K562 (cell line): ENCODE results near the gene SLC2A8. TPM values are rescaled to one million over a fixed set of nuclear protein-coding genes. Genes with fewer than 3 reads are reported as not detected.

Experiments used
- ARID3B ChIP-seq: fragments of 250-450 bp; sonication (Bioruptor Pico); IDR thresholded peaks from 2 replicates; pipeline ENCODE4 v1.4.0; 2020; ENCODE audit warnings: borderline replicate concordance
- BACH1 ChIP-seq: fragments of 200-800 bp; sonication (Bioruptor generic); IDR thresholded peaks from 2 replicates; pipeline ENCODE4 v1.6.1; 2016; ENCODE audit warnings: missing genetic modification characterization, missing compliant biosample characterization
- CEBPZ ChIP-seq: fragments of 150-350 bp; IDR thresholded peaks from 2 replicates; pipeline ENCODE4 v1.6.1; 2014; ENCODE audit warnings: low read depth, mild to moderate bottlenecking, low read length, borderline replicate concordance
- CXXC5 ChIP-seq: fragments of 250-450 bp; sonication (Bioruptor Pico); IDR thresholded peaks from 2 replicates; pipeline ENCODE4 v1.8.0; 2022; ENCODE audit warnings: inconsistent platforms, mild to moderate bottlenecking, moderate library complexity
- EZH2 ChIP-seq: IDR thresholded peaks from 2 replicates; pipeline ENCODE4 v1.6.1; 2012; ENCODE audit warnings: low read depth, mild to moderate bottlenecking, inconsistent platforms, low read length, borderline replicate concordance
- GMEB1 ChIP-seq: fragments of 250-450 bp; sonication (Bioruptor Pico); IDR thresholded peaks from 2 replicates; pipeline ENCODE4 v1.4.0; 2020; ENCODE audit warnings: mild to moderate bottlenecking
- MAZ ChIP-seq, 2 experiments: fragments of 450-650 bp in 1 of 2; sonication (generic) in 1 of 2; formaldehyde crosslinking; IDR thresholded peaks in 1 of 2; conservative IDR thresholded peaks in 1 of 2; 2 replicates each; pipeline versions ENCODE4 v1.4.0 to v1.5.0; 2020; ENCODE audit warnings: mild to moderate bottlenecking in 1 of 2, missing genetic modification reagents in 1 of 2
- MCM3 ChIP-seq: fragments of 450-650 bp; IDR thresholded peaks from 2 replicates; pipeline ENCODE4 v1.6.1; 2016
- NR2C1 ChIP-seq, 2 experiments: fragments of 450-650 bp; IDR thresholded peaks; 2 replicates each; pipeline ENCODE4 v1.6.1; 2017; ENCODE audit warnings: mild to moderate bottlenecking in 2 of 2, antibody characterized with exemption in 1 of 2, inconsistent platforms in 1 of 2, missing compliant biosample characterization in 1 of 2, missing genetic modification characterization in 1 of 2
- NR2F6 ChIP-seq: fragments of 450-650 bp; formaldehyde crosslinking; IDR thresholded peaks from 2 replicates; pipeline ENCODE4 v1.4.0; 2020; ENCODE audit warnings: mild to moderate bottlenecking
- NR3C1 ChIP-seq: sonication (generic); formaldehyde crosslinking; IDR thresholded peaks from 2 replicates; pipeline ENCODE4 v1.8.1; 2022; ENCODE audit warnings: missing genetic modification reagents
- RFX1 ChIP-seq: fragments of 450-650 bp; IDR thresholded peaks from 2 replicates; pipeline ENCODE4 v1.6.1; 2016; ENCODE audit warnings: mild to moderate bottlenecking, moderate library complexity
- SP1 ChIP-seq: sonication (generic); formaldehyde crosslinking; IDR thresholded peaks from 2 replicates; pipeline ENCODE4 v1.8.1; 2022; ENCODE audit warnings: mild to moderate bottlenecking, missing genetic modification reagents
- ZC3H4 ChIP-seq: sonication (generic); formaldehyde crosslinking; IDR thresholded peaks from 2 replicates; pipeline ENCODE4 v1.9.0; 2021; ENCODE audit warnings: missing genetic modification reagents, borderline replicate concordance
- ZNF311 ChIP-seq: fragments of 250-450 bp; sonication (Bioruptor Pico); IDR thresholded peaks from 2 replicates; pipeline ENCODE4 v1.4.0; 2020; ENCODE audit warnings: mild to moderate bottlenecking, moderate library complexity
- polyA plus RNA-seq, 8 experiments: library from polyadenylated mRNA; depleted of rRNA in 4 of 8; stranded (reverse) in 5 of 8; unstranded in 3 of 8; fragments of >200 nt; fragmentation: Nextera tagmentation in 2 of 8; fragmentation: Illumina TruSeq in 1 of 8; extraction: Ambion mirVana in 2 of 8; extraction: Trizol in 1 of 8; gene quantifications; 2 replicates each; pipeline versions ENCODE4 v1.2.1 to v1.2.3, GENCODE V29; 2011 to 2014; ENCODE audit warnings: inconsistent platforms in 1 of 8, missing spikeins in 1 of 8
- total RNA-seq, 7 experiments: library from RNA; depleted of rRNA in 6 of 7; stranded (reverse); fragments of >200 nt in 6 of 7; fragmentation: Illumina TruSeq in 2 of 7; extraction: Trizol in 2 of 7; gene quantifications; 2 replicates each; pipeline versions ENCODE4 v1.2.1 to v1.2.3, GENCODE V29; 2011 to 2021; ENCODE audit warnings: low replicate concordance in 1 of 7
- TF ChIP-seq, protein P1 (sequence below): fragments of 450-650 bp; IDR thresholded peaks from one replicate; pipeline ENCODE4 v1.6.1; 2018; ENCODE audit warnings: mild to moderate bottlenecking, moderate library complexity; ENCODE audit not compliant: partially characterized antibody
- TF ChIP-seq, protein P2 (sequence below): fragments of 450-650 bp; formaldehyde crosslinking; IDR thresholded peaks from 2 replicates; pipeline ENCODE4 v1.4.0; 2022; ENCODE audit warnings: missing genetic modification characterization

Gene SLC2A8
- total and polyA plus RNA-seq, 9 of the 15 experiments (the other 6 are each of a cell fraction or from before 2014, with no cell fraction given) = 0.13 to 12.9 (median 5.2) TPM

DNA sequence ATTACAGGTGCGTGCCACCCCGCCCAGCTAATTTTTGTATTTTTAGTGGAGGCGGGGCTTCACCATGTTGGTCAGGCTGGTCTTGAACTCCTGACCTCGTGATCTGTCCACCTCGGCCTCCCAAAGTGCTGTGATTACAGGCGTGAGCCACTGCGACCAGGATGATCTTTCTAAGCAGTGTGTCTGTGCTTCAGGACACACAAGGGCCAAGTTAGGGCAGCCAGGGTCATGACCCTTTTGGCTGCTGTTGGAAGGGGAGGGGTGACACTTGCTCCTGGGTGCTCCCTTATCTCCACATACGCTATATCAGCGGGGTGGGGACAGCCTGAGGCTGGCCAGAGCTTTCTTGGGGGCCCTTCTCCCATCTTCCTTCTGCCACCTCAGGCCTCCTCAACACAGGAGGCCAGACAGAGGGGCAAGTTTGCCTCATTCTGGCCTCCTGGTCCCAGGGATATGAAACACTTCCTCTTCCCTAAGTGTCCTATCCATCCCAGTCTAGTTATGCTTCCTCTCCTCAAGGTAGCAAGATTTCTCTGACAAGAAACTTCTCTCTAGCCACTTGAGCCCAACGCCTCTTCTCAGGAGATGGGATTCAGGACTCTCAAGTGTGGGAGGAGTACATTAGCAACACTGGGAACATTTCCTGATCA is 25.3 kb downstream of the SLC2A8 start (continued):
- TF ChIP-seq ZNF311 (CRISPR knock-in tag) (no peak), EZH2 (no peak), ZC3H4 (CRISPR knock-in tag) (no peak), NR2C1 (IDR thresholded peaks at IDR 0.05) (peak; percentile 84), NR2C1 (tag; IDR thresholded peaks at IDR 0.05) (peak; percentile 93), MAZ (CRISPR knock-in tag; conservative IDR thresholded peaks at IDR 0.05 in 1 of 2, IDR thresholded peaks at IDR 0.05 in 1 of 2) (peak in 1 of 2 experiments; percentile 51; a peak in 1 of 4 replicates), SP1 (CRISPR knock-in tag) (no peak), NR3C1 (CRISPR knock-in tag) (no peak), MCM3 (no peak), NR2F6 (CRISPR knock-in tag) (no peak), CXXC5 (peak; percentile 62), BACH1 (no peak), RFX1 (no peak), GMEB1 (no peak), ARID3B (CRISPR knock-in tag) (no peak), CEBPZ (no peak)
- TF ChIP-seq, protein P1, sequence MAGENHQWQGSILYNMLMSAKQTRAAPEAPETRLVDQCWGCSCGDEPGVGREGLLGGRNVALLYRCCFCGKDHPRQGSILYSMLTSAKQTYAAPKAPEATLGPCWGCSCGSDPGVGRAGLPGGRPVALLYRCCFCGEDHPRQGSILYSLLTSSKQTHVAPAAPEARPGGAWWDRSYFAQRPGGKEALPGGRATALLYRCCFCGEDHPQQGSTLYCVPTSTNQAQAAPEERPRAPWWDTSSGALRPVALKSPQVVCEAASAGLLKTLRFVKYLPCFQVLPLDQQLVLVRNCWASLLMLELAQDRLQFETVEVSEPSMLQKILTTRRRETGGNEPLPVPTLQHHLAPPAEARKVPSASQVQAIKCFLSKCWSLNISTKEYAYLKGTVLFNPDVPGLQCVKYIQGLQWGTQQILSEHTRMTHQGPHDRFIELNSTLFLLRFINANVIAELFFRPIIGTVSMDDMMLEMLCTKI = no peak
- TF ChIP-seq, protein P2, sequence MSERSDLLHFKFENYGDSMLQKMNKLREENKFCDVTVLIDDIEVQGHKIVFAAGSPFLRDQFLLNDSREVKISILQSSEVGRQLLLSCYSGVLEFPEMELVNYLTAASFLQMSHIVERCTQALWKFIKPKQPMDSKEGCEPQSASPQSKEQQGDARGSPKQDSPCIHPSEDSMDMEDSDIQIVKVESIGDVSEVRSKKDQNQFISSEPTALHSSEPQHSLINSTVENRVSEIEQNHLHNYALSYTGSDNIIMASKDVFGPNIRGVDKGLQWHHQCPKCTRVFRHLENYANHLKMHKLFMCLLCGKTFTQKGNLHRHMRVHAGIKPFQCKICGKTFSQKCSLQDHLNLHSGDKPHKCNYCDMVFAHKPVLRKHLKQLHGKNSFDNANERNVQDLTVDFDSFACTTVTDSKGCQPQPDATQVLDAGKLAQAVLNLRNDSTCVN (CRISPR knock-in tag) = no peak
